ENCODE data around the gene MAP3K5. TPM values are rescaled to one million over a fixed set of nuclear protein-coding genes. Genes with fewer than 3 reads are reported as not detected.
"Not testable (repeated sequence)": the region's sequence is repeated elsewhere in the genome, so short reads cannot be mapped to it uniquely, and the experiment has no call there.

MAP3K5 gene
- total RNA-seq, 4 donors from 2014 or later = 19.4 to 36.1 (median 21.1) TPM

- Histone ChIP-seq H3K36me3 (no peaks in the 10 kb centered on the region), H3K27ac (no peak overlapping the region), H3K27me3 (no peaks in the 10 kb centered on the region), H3K4me3 (no peak overlapping the region), H3K9me3 (no peaks in the 10 kb centered on the region), H3K4me1 (peaks cover 42% of the 10 kb centered on the region)
- TF ChIP-seq CTCF (IDR thresholded peaks at IDR 0.05) (no peak), POLR2A (IDR thresholded peaks at IDR 0.05) (no peak), POLR2AphosphoS5 (IDR thresholded peaks at IDR 0.05) (no peak), EP300 (IDR thresholded peaks at IDR 0.05) (no peak)
- 95% methylated on average over 5 of the region's 5 CpGs for WGBS
- DNase-seq (ENCODE audit: low spot score in 2 of 2) = no peak
These were observed 28.4 kb downstream of the MAP3K5 start for GRCh38 chr6:136763716-136764516.

- H3K27ac ChIP-seq = no peak overlapping the region
These were observed 29.0 kb downstream of the MAP3K5 start for GRCh38 chr6:136763255-136763654.

GRCh38 chr6:136762022-136762975 lies 30.0 kb downstream of the MAP3K5 start:
- DNase-seq (ENCODE audit: low spot score in 2 of 2) = no peak
- Histone ChIP-seq H3K4me1 (peaks cover 37% of the 10 kb centered on the region), H3K27me3 (no peaks in the 10 kb centered on the region), H3K4me3 (peak overlapping the region; percentile 27), H3K9me3 (no peaks in the 10 kb centered on the region), H3K27ac (peak overlapping the region; percentile 19), H3K36me3 (no peaks in the 10 kb centered on the region)
- TF ChIP-seq POLR2A (IDR thresholded peaks at IDR 0.05) = no peak
- TF ChIP-seq CTCF (IDR thresholded peaks at IDR 0.05) = no peak
- TF ChIP-seq EP300 (IDR thresholded peaks at IDR 0.05) = no peak
- TF ChIP-seq POLR2AphosphoS5 (IDR thresholded peaks at IDR 0.05) = no peak
- WGBS = 44% methylated on average over 3 of the region's 3 CpGs

More at GRCh38 chr6:136763255-136763654, 29.0 kb downstream of the MAP3K5 start:
- H3K36me3 ChIP-seq = no peaks in the 10 kb centered on the region
- peaks cover 42% of the 10 kb centered on the region for H3K4me1 ChIP-seq
- 100% methylated on average over 1 of the region's 1 CpG for WGBS
- no peak for DNase-seq (ENCODE audit: low spot score in 2 of 2)
- H3K27me3 ChIP-seq = no peaks in the 10 kb centered on the region
- H3K9me3 ChIP-seq = no peaks in the 10 kb centered on the region
- TF ChIP-seq POLR2AphosphoS5 (IDR thresholded peaks at IDR 0.05) (no peak), POLR2A (IDR thresholded peaks at IDR 0.05) (no peak), CTCF (IDR thresholded peaks at IDR 0.05) (no peak), EP300 (IDR thresholded peaks at IDR 0.05) (no peak)
- no peak overlapping the region for H3K4me3 ChIP-seq

GRCh38 chr6:136761227-136761922 lies 30.9 kb downstream of the MAP3K5 start:
- no peaks in the 10 kb centered on the region for H3K36me3 ChIP-seq
- no peak for TF ChIP-seq POLR2AphosphoS5 (IDR thresholded peaks at IDR 0.05)
- no peak for TF ChIP-seq EP300 (IDR thresholded peaks at IDR 0.05)
- no peak for TF ChIP-seq CTCF (IDR thresholded peaks at IDR 0.05)
- no peak for TF ChIP-seq POLR2A (IDR thresholded peaks at IDR 0.05)
- H3K27ac ChIP-seq = peak overlapping the region; percentile 19
- 6% methylated on average over 9 of the region's 9 CpGs for WGBS
- peak overlapping the region; percentile 27 for H3K4me3 ChIP-seq
- no peaks in the 10 kb centered on the region for H3K9me3 ChIP-seq
- no peak for DNase-seq (ENCODE audit: low spot score in 2 of 2)
- H3K27me3 ChIP-seq = no peaks in the 10 kb centered on the region
- peaks cover 28% of the 10 kb centered on the region for H3K4me1 ChIP-seq

DNA sequence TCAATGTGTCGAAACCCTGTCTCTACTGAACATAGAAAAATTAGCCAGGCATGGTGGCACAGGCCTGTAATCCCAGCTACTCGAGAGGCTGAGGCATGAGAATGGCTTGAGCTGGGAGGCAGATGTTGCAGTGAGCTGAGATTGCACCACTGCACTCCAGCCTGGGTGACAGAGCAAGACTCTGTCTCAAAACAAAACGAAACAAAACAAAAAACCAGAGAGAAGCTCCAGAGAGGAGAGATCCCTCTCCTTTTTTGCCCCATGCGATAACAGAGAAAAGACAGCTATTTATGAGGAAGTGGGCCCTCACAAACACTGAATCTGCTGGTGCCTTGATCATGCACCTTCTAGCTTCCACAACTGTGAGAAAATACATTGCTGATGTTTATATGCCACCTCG lies 31.5 kb downstream of the MAP3K5 start:
- 80% methylated on average over 4 of the region's 5 CpGs for WGBS
- H3K36me3 ChIP-seq; H3K27ac ChIP-seq; H3K9me3 ChIP-seq; DNase-seq (ENCODE audit: low spot score in 2 of 2); H3K4me3 ChIP-seq; H3K27me3 ChIP-seq: not testable (repeated sequence)
- H3K4me1 ChIP-seq = peaks cover 22% of the 10 kb centered on the region

Measured in suprapubic skin (tissue), 4 donors.